Prostate gland (tissue), 2 donors: ENCODE results near the gene HOXA13.

Experiments
- CTCF ChIP-seq, 4 experiments: fragments of 200-600 bp in 2 of 4; fragments of 450-650 bp in 2 of 4; sonication (generic) in 2 of 4; IDR thresholded peaks; 1 replicate in 3 of 4; 2 replicates in 1 of 4; pipeline ENCODE4 v1.5.1; 2016 to 2019; ENCODE audit warnings: antibody characterized with exemption in 4 of 4, mild to moderate bottlenecking in 2 of 4, moderate library complexity in 2 of 4
- POLR2A ChIP-seq: fragments of 450-650 bp; IDR thresholded peaks from one replicate; pipeline ENCODE4 v1.6.1; 2016; ENCODE audit warnings: antibody characterized with exemption, mild to moderate bottlenecking

DNA sequence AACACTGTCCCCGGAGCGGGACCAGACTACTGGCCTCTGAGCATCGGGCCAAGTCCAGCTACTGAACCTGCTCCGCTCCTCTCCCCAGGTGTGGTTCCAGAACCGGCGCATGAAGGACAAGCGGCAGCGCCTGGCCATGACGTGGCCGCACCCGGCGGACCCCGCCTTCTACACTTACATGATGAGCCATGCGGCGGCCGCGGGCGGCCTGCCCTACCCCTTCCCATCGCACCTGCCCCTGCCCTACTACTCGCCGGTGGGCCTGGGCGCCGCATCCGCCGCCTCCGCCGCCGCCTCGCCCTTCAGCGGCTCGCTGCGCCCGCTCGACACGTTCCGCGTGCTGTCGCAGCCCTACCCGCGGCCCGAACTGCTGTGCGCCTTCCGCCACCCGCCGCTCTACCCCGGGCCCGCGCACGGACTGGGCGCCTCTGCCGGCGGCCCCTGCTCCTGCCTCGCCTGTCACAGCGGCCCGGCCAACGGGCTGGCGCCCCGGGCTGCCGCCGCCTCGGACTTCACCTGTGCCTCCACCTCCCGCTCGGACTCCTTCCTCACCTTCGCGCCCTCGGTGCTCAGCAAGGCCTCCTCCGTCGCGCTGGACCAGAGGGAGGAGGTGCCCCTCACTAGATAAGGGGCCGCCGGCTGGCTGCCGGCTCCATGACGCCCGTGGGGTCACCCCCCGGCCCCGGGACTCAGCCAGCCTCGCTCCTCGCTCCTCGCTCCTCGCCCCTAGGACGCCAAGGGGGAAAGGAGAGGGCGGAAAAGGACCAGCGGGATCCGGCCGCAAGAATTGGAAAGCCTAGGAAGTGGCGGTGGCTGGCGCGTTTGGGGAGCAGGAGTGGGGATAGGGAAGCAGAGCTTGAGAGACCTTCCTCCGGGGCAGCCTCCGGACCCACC lies 46.2 kb upstream of the HOXA13 start:
- TF ChIP-seq CTCF (IDR thresholded peaks at IDR 0.05) (no peak), POLR2A (no peak)
